Stimulated activated CD4-positive, alpha-beta T cell treated with anti-CD3 and anti-CD28 coated beads, Interleukin-4, amount 100 ng/mL, for 4 hours (primary cell): ENCODE results near the gene IL17C.

Source experiments
- DNase-seq, 2 experiments: peaks; one replicate each; pipeline ENCODE4 v3.0.0-alpha.2; 2020

IL17C gene

GRCh38 chr16:88687254-88687576 is 48.8 kb downstream of the IL17C start:
- no peak for DNase-seq

GRCh38 chr16:88687676-88688012 is 49.3 kb downstream of the IL17C start:
- DNase-seq = no peak

DNA sequence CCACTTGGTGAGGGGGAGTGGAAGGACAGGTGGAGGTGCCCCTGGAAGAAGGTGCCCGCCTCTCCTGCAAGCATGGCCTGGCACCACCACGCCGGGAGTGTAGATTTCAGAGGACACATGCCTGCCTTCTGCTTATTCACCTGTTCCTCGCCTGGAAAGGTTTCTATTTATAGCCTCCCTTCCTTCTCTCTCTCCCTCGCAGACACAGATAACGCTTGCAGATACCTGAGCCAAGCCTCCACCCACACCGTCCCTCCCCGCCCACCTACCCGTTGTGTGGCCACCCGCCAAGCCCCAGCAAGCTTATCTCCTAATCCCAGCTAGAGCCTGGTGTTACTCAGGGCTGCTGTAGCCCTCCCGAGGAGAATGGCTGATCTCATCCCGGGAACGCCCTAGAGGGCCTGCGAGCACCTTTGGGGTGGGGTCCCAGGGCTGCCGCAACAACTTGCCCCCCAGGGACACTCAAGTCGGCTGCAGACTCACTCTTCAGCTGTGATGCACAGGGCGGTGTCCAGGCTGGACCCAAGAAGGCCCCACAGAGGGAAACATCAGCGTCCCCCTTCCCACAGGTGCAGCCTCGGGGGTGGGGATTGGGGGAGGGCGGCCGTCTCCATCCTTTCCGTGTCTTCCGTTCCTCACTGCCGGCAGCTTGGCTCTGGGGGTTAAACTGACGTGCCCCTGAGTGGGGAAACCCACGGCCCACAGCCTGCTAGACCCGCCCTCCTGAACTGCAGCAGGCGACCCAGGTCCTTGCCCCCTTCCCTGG is 49.8 kb downstream of the IL17C start:
- DNase-seq = no peak
